ENCODE measurements around the gene LTBP1. TPM values are rescaled to one million over a fixed set of nuclear protein-coding genes. Genes with fewer than 3 reads are reported as not detected.
A peak's percentile ranks its signal among the peaks of the same experiment; 100 is the strongest.

The LTBP1 gene
- total RNA-seq, 1 donor from 2014 or later: 327 TPM

GRCh38 chr2:33111002-33111446 lies 164.3 kb downstream of the LTBP1 start:
- H3K27me3 Mint-ChIP-seq (ENCODE audit: unreplicated experiment): peaks cover 1% of the 10 kb centered on the region
- H3K4me1 Mint-ChIP-seq (ENCODE audit: unreplicated experiment): peaks cover 40% of the 10 kb centered on the region
- no peak overlapping the region for H3K27ac Mint-ChIP-seq (ENCODE audit: unreplicated experiment)
- peak overlapping the region; percentile 78 for H3K4me3 Mint-ChIP-seq (ENCODE audit: unreplicated experiment)
- no peaks in the 10 kb centered on the region for H3K9me3 Mint-ChIP-seq (ENCODE audit: unreplicated experiment)
- TF ChIP-seq CTCF (IDR thresholded peaks at IDR 0.05; ENCODE audit: unreplicated experiment): no peak
- DNase-seq (ENCODE audit: low spot score): no peak
- H3K36me3 Mint-ChIP-seq (ENCODE audit: low read depth, unreplicated experiment): peaks cover 49% of the 10 kb centered on the region

GRCh38 chr2:33115196-33115595 lies 168.4 kb downstream of the LTBP1 start:
- Mint-ChIP-seq H3K36me3 (ENCODE audit: low read depth, unreplicated experiment) (peaks cover 56% of the 10 kb centered on the region), H3K27me3 (ENCODE audit: unreplicated experiment) (peaks cover 1% of the 10 kb centered on the region), H3K9me3 (ENCODE audit: unreplicated experiment) (no peaks in the 10 kb centered on the region), H3K27ac (ENCODE audit: unreplicated experiment) (no peak overlapping the region), H3K4me1 (ENCODE audit: unreplicated experiment) (peaks cover 10% of the 10 kb centered on the region), H3K4me3 (ENCODE audit: unreplicated experiment) (no peak overlapping the region)
- no peak for TF ChIP-seq CTCF (IDR thresholded peaks at IDR 0.05; ENCODE audit: unreplicated experiment)
- no peak for DNase-seq (ENCODE audit: low spot score)

- H3K36me3 Mint-ChIP-seq (ENCODE audit: low read depth, unreplicated experiment): peaks cover 53% of the 10 kb centered on the region
- no peak for DNase-seq (ENCODE audit: low spot score)
- no peak for TF ChIP-seq CTCF (IDR thresholded peaks at IDR 0.05; ENCODE audit: unreplicated experiment)
- no peaks in the 10 kb centered on the region for H3K9me3 Mint-ChIP-seq (ENCODE audit: unreplicated experiment)
- H3K27ac Mint-ChIP-seq (ENCODE audit: unreplicated experiment): no peak overlapping the region
- peaks cover 1% of the 10 kb centered on the region for H3K27me3 Mint-ChIP-seq (ENCODE audit: unreplicated experiment)
- H3K4me1 Mint-ChIP-seq (ENCODE audit: unreplicated experiment): peaks cover 6% of the 10 kb centered on the region
- H3K4me3 Mint-ChIP-seq (ENCODE audit: unreplicated experiment): no peak overlapping the region
Measured at GRCh38 chr2:33115728-33116127, 169.0 kb downstream of the LTBP1 start.

GRCh38 chr2:33116799-33117198 lies 170.0 kb downstream of the LTBP1 start:
- Mint-ChIP-seq H3K27ac (ENCODE audit: unreplicated experiment) (no peak overlapping the region), H3K4me3 (ENCODE audit: unreplicated experiment) (no peak overlapping the region), H3K4me1 (ENCODE audit: unreplicated experiment) (no peaks in the 10 kb centered on the region), H3K36me3 (ENCODE audit: low read depth, unreplicated experiment) (peaks cover 50% of the 10 kb centered on the region), H3K27me3 (ENCODE audit: unreplicated experiment) (peaks cover 1% of the 10 kb centered on the region), H3K9me3 (ENCODE audit: unreplicated experiment) (no peaks in the 10 kb centered on the region)
- no peak for TF ChIP-seq CTCF (IDR thresholded peaks at IDR 0.05; ENCODE audit: unreplicated experiment)
- no peak for DNase-seq (ENCODE audit: low spot score)

- Mint-ChIP-seq H3K9me3 (ENCODE audit: unreplicated experiment) (no peaks in the 10 kb centered on the region), H3K27ac (ENCODE audit: unreplicated experiment) (no peak overlapping the region), H3K27me3 (ENCODE audit: unreplicated experiment) (no peaks in the 10 kb centered on the region), H3K36me3 (ENCODE audit: low read depth, unreplicated experiment) (peaks cover 53% of the 10 kb centered on the region), H3K4me3 (ENCODE audit: unreplicated experiment) (no peak overlapping the region), H3K4me1 (ENCODE audit: unreplicated experiment) (peaks cover 3% of the 10 kb centered on the region)
- DNase-seq (ENCODE audit: low spot score): no peak
- TF ChIP-seq CTCF (IDR thresholded peaks at IDR 0.05; ENCODE audit: unreplicated experiment): no peak
Measured at GRCh38 chr2:33118651-33119050, 171.9 kb downstream of the LTBP1 start.
